ENCODE measurements around the gene FHDC1.

The FHDC1 gene

GRCh38 chr4:153018684-153019083 lies 82.6 kb downstream of the FHDC1 start:
- no peak for DNase-seq (ENCODE audit: extremely low read depth, low read depth)
- H3K4me3 ChIP-seq (replicated peaks; ENCODE audit: low read depth, low read length): no peak overlapping the region
- TF ChIP-seq, protein P1, sequence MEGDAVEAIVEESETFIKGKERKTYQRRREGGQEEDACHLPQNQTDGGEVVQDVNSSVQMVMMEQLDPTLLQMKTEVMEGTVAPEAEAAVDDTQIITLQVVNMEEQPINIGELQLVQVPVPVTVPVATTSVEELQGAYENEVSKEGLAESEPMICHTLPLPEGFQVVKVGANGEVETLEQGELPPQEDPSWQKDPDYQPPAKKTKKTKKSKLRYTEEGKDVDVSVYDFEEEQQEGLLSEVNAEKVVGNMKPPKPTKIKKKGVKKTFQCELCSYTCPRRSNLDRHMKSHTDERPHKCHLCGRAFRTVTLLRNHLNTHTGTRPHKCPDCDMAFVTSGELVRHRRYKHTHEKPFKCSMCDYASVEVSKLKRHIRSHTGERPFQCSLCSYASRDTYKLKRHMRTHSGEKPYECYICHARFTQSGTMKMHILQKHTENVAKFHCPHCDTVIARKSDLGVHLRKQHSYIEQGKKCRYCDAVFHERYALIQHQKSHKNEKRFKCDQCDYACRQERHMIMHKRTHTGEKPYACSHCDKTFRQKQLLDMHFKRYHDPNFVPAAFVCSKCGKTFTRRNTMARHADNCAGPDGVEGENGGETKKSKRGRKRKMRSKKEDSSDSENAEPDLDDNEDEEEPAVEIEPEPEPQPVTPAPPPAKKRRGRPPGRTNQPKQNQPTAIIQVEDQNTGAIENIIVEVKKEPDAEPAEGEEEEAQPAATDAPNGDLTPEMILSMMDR (IDR thresholded peaks at IDR 0.05; ENCODE audit: low read depth, low read length, missing control alignments): no peak

- no peak overlapping the region for H3K4me3 ChIP-seq (replicated peaks; ENCODE audit: low read depth, low read length)
- TF ChIP-seq, protein P1 (IDR thresholded peaks at IDR 0.05; ENCODE audit: low read depth, low read length, missing control alignments): no peak
- DNase-seq (ENCODE audit: extremely low read depth, low read depth): no peak
Observed at GRCh38 chr4:153019906-153020305, 83.8 kb downstream of the FHDC1 start.

DNA sequence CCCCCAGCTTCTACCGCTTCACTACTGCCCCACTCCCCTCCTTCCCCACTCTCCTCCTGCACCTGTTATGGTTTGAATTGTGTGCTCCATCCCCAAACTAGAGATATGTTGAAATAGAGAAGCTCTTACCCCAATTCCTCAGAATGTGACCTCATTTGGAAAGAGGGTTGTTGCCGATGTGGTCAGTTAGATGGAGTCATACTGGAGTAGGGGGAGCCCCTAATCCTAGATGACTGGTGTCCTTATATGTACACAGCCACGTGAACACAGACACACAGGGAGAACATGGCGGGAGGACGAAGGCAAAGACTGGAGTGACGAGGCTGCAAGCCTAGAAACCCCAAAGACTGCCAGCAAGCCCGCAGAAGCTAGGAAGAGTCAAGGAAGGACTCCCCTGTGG lies 84.3 kb downstream of the FHDC1 start:
- TF ChIP-seq, protein P1 (IDR thresholded peaks at IDR 0.05; ENCODE audit: low read depth, low read length, missing control alignments): no peak
- no peak overlapping the region for H3K4me3 ChIP-seq (replicated peaks; ENCODE audit: low read depth, low read length)
- no peak for DNase-seq (ENCODE audit: extremely low read depth, low read depth)

DNA sequence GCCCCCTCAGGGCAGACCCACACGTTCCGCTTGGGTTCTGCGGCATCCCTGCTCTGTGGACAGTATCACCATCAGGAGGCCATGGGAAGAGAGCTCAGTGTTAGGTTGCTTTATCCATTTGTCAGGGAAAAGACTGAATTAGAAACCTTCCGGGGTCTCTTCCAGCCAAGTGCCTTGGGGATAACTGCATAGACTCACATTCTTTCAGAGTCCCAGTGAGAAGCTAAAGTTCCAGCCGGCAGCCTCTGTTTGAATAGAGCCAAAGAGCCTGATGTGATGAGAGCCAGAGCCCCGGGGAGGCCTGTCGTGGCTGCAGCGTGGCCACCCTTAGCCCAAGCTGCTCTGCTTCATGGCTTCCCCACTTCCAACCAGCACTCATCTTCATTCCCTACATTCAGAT lies 85.2 kb downstream of the FHDC1 start:
- no peak overlapping the region for H3K4me3 ChIP-seq (replicated peaks; ENCODE audit: low read depth, low read length)
- no peak for DNase-seq (ENCODE audit: extremely low read depth, low read depth)
- TF ChIP-seq, protein P1 (IDR thresholded peaks at IDR 0.05; ENCODE audit: low read depth, low read length, missing control alignments): no peak

GRCh38 chr4:153022241-153022715 lies 86.2 kb downstream of the FHDC1 start:
- TF ChIP-seq, protein P1 (IDR thresholded peaks at IDR 0.05; ENCODE audit: low read depth, low read length, missing control alignments): no peak
- H3K4me3 ChIP-seq (replicated peaks; ENCODE audit: low read depth, low read length): no peak overlapping the region
- DNase-seq (ENCODE audit: extremely low read depth, low read depth): no peak

DNA sequence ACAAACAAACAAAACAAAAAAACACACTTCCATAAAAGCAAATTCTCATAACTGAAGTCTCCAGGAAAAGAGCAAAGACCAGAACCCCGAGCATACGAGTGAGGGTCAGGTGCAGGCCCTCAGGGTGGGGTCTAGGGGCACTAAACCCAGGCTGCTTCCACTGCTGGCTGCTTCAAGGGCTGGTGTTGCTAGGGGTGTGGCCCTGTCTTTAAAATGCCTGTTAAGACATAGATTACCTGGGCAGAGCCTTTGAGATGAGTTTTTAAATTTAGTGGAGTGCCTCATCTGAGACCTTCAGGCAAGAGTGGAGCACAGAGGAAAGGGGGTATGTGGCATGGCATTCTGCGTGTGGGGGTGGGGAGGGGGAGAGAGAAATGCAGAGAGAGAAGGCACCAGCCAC lies 87.0 kb downstream of the FHDC1 start:
- no peak overlapping the region for H3K4me3 ChIP-seq (replicated peaks; ENCODE audit: low read depth, low read length)
- no peak for DNase-seq (ENCODE audit: extremely low read depth, low read depth)
- TF ChIP-seq, protein P1 (IDR thresholded peaks at IDR 0.05; ENCODE audit: low read depth, low read length, missing control alignments): no peak

GRCh38 chr4:153023692-153024394 lies 87.7 kb downstream of the FHDC1 start:
- TF ChIP-seq, protein P1 (IDR thresholded peaks at IDR 0.05; ENCODE audit: low read depth, low read length, missing control alignments): no peak
- no peak overlapping the region for H3K4me3 ChIP-seq (replicated peaks; ENCODE audit: low read depth, low read length)
- DNase-seq (ENCODE audit: extremely low read depth, low read depth): no peak

Measured in HFF-Myc (cell line).